Measurements from ENCODE around the gene AGAP1. TPM values are rescaled to one million over a fixed set of nuclear protein-coding genes. Genes with fewer than 3 reads are reported as not detected.

The AGAP1 gene
- total RNA-seq, 4 donors from 2014 or later: 33.7 to 39.9 (median 35.6) TPM

DNA sequence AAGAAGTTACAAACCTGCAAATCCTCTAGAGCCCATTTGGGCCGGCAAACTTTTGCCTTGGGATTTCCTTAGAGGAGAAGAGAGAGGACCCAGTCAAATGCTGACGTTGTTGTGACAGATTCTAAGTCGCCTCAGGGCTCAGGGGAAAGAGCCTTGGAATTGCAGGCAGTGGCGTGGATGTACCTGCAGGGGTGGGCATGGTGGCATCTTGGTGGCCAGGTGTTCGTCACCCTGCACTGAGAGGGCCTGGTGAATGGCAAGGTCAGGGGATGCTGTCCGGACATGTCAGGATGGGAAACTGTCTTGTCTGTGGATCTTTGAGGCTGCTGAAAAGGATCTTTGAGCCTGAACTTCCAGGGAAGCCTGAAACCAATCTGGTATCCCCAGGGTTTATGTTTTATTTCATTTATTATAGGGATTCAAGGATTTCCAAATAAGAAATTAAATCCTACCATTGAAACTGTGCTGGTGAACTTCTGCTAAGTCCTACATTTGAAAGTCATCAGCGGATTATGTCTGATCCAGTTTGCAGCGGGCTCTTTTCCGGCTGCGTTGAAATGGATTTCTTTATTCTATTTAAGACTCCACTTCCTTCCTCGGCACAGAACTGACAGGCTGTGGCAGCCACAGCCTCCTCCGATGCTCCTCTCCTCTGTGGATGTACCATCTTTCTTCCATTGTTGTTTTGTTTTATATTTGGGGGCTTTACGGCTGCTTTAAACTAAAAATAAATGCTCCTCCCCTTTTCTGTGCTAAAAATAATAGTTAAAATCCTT lies 207.6 kb downstream of the AGAP1 start:
- no peak for DNase-seq (ENCODE audit: low spot score in 2 of 2)
- Histone ChIP-seq H3K4me3 (no peak overlapping the region), H3K27me3 (no peaks in the 10 kb centered on the region), H3K27ac (no peak overlapping the region), H3K4me1 (peaks cover 0 to 52% (median 3%) of the 10 kb centered on the region in 4 donors), H3K9me3 (no peaks in the 10 kb centered on the region), H3K36me3 (no peaks in the 10 kb centered on the region)
- TF ChIP-seq CTCF (IDR thresholded peaks at IDR 0.05): no peak
- 71% methylated on average over 13 of the region's 13 CpGs for WGBS, 2 donors

- Histone ChIP-seq H3K4me3 (no peak overlapping the region), H3K4me1 (peaks cover 0 to 53% (median 3%) of the 10 kb centered on the region in 4 donors), H3K27ac (peak overlapping the region in 1 of 4 donors; percentile 27), H3K9me3 (no peaks in the 10 kb centered on the region), H3K27me3 (no peaks in the 10 kb centered on the region), H3K36me3 (no peaks in the 10 kb centered on the region)
- 75 to 91% methylated on average over 4 of the region's 4 CpGs for WGBS, 2 donors
- no peak for DNase-seq (ENCODE audit: low spot score in 2 of 2)
- TF ChIP-seq POLR2A (IDR thresholded peaks at IDR 0.05) (no peak), CTCF (IDR thresholded peaks at IDR 0.05) (no peak), EP300 (IDR thresholded peaks at IDR 0.05) (no peak)
These were observed 208.3 kb downstream of the AGAP1 start for GRCh38 chr2:235702186-235702585.

DNA sequence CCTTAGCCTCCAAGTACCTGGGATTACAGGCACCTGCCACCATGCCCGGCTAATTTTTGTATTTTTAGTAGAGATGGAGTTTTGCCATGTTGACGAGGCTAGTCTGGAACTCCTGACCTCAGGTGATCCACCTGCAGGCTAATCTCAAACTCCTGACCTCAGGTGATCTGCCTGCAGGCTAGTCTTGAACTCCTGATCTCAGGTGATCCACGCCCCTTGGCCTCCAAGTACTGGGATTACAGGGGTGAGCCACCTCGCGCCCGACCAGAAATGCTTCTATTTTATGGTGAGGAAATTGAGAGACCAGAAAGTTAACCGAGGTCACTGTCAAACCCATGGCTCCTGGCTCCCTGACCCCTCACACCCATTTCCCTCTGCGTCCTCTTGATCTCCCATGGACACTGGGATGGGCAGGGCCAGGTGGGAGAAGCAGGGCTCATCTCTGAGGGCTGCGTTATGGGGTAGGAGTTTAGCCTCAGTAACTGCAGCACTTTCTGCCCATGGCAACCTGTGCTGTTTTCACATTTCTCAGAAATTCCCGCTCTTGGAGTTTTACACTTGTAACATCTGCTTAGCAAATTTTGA lies 210.0 kb downstream of the AGAP1 start:
- 93 to 96% methylated on average over 10 of the region's 10 CpGs for WGBS, 2 donors

DNA sequence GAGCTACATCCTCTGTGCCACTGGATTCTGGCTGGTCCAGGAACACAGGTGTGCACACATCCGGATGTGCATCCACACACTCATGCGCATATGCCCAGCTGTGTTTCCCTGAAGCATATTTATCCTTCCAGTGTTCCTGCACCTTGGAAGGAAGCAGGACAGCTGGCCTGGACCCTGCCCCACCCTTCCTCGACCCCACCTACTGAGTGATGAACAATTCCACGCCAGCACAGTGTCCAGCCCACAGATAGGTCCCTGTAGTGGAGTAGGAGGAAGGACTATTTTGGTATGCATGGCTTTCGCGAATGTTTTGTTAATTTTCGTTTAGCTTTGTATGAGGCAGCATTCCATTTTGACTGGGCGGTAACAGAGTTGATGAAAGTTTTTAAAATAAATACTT lies 211.5 kb downstream of the AGAP1 start:
- H3K27me3 ChIP-seq: no peaks in the 10 kb centered on the region
- H3K4me3 ChIP-seq: no peak overlapping the region
- no peaks in the 10 kb centered on the region for H3K36me3 ChIP-seq
- 65 to 77% methylated on average over 8 of the region's 8 CpGs for WGBS, 2 donors
- TF ChIP-seq POLR2A (IDR thresholded peaks at IDR 0.05) (no peak), CTCF (IDR thresholded peaks at IDR 0.05) (no peak), EP300 (IDR thresholded peaks at IDR 0.05) (no peak)
- no peak for DNase-seq (ENCODE audit: low spot score in 2 of 2)
- no peaks in the 10 kb centered on the region for H3K9me3 ChIP-seq
- peak overlapping the region in 1 of 4 donors; percentile 13 for H3K27ac ChIP-seq
- peaks cover 0 to 60% (median 5%) of the 10 kb centered on the region in 4 donors for H3K4me1 ChIP-seq

More for the DNA sequence above, 210.0 kb downstream of the AGAP1 start:
- Histone ChIP-seq H3K9me3 (no peaks in the 10 kb centered on the region), H3K36me3 (no peaks in the 10 kb centered on the region), H3K4me1 (peaks cover 0 to 62% (median 3%) of the 10 kb centered on the region in 4 donors), H3K27ac (no peak overlapping the region), H3K4me3 (no peak overlapping the region), H3K27me3 (no peaks in the 10 kb centered on the region)
- no peak for DNase-seq (ENCODE audit: low spot score in 2 of 2)
- TF ChIP-seq EP300 (IDR thresholded peaks at IDR 0.05) (no peak), POLR2A (IDR thresholded peaks at IDR 0.05) (no peak), CTCF (IDR thresholded peaks at IDR 0.05) (no peak)

DNA sequence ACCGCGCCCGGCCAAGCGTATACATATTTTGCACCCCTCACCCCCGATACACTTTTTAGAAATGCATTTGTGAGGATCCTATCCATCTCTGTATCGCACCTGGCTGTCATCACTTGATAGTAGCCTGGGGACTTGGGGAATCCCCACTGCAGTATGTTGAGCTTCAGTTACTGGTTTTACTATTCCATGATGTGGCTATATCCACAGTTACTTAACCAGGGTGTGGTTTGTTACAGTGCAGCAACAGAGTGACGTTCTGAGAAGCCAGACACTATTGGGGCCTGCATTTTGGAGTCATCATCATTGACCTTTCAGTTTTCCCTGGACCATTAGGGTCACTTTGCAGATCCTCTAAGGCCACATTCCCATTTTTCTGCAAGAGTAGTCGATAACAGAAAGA lies 212.7 kb downstream of the AGAP1 start:
- Histone ChIP-seq H3K4me1 (peaks cover 0 to 65% (median 8%) of the 10 kb centered on the region in 4 donors), H3K27me3 (no peaks in the 10 kb centered on the region), H3K36me3 (peaks cover 0 to 3% (median 0%) of the 10 kb centered on the region in 3 donors), H3K27ac (no peak overlapping the region), H3K4me3 (no peak overlapping the region), H3K9me3 (no peaks in the 10 kb centered on the region)
- no peak for DNase-seq (ENCODE audit: low spot score in 2 of 2)
- WGBS, 2 donors: 94 to 95% methylated on average over 8 of the region's 8 CpGs
- no peak for TF ChIP-seq CTCF (IDR thresholded peaks at IDR 0.05)
- TF ChIP-seq POLR2A (IDR thresholded peaks at IDR 0.05): no peak
- no peak for TF ChIP-seq EP300 (IDR thresholded peaks at IDR 0.05)
